Thymus (tissue), 14 donors: ENCODE results near the gene RPAP2. TPM values are rescaled to one million over a fixed set of nuclear protein-coding genes. Genes with fewer than 3 reads are reported as not detected.
"Not testable (repeated sequence)": the region's sequence is repeated elsewhere in the genome, so short reads cannot be mapped to it uniquely, and the experiment has no call there.

Experiments used
- DNase-seq, 9 donors: peaks; one replicate each; pipeline ENCODE4 v3.0.0-alpha.2; 2013; ENCODE audit warnings: low spot score in 9 of 9, low read depth in 6 of 9, missing footprints in 1 of 9
- H3K27ac ChIP-seq, 2 donors: one replicate each; pipeline ENCODE4 v1.5.1; 2013; ENCODE audit warnings: control low read depth in 1 of 2, low read depth in 1 of 2, low read length in 1 of 2, mild to moderate bottlenecking in 1 of 2, moderate library complexity in 1 of 2
- H3K27me3 ChIP-seq, 2 donors: one replicate each; pipeline ENCODE4 v1.5.1; 2013; ENCODE audit warnings: low read length in 1 of 2; ENCODE audit not compliant: control insufficient read depth in 2 of 2, insufficient read depth in 1 of 2
- H3K36me3 ChIP-seq, 2 donors: one replicate each; pipeline ENCODE4 v1.5.1; 2013; ENCODE audit warnings: low read length in 1 of 2, mild to moderate bottlenecking in 1 of 2, moderate library complexity in 1 of 2; ENCODE audit not compliant: control insufficient read depth in 2 of 2, insufficient read depth in 2 of 2
- H3K4me1 ChIP-seq, 2 donors: one replicate each; pipeline ENCODE4 v1.5.1; 2013; ENCODE audit warnings: low read length in 2 of 2; ENCODE audit not compliant: control insufficient read depth in 2 of 2, insufficient read depth in 2 of 2
- H3K4me3 ChIP-seq, 2 donors: one replicate each; pipeline ENCODE4 v1.5.1; 2013; ENCODE audit warnings: low read length in 2 of 2, control low read depth in 1 of 2, mild to moderate bottlenecking in 1 of 2
- H3K9me3 ChIP-seq, 2 donors: one replicate each; pipeline ENCODE4 v1.5.1; 2013; ENCODE audit warnings: low read length in 1 of 2, mild to moderate bottlenecking in 1 of 2; ENCODE audit not compliant: control insufficient read depth in 2 of 2, insufficient read depth in 1 of 2
- WGBS: extraction: QIAGEN DNeasy Blood & Tissue Kit; methylation state at CpG from one replicate; pipeline ENCODE4 v1.1.7; 2013; 5-methylcytosine and 5-hydroxymethylcytosine counted together
- long read RNA-seq, 10 donors: transcript quantifications; one replicate each; lab custom pipeline, GENCODE V29; 2026
- polyA plus RNA-seq: library from polyadenylated mRNA; stranded (reverse); fragments of 200-250 nt; gene quantifications from one replicate; pipeline ENCODE4 v1.2.3, GENCODE V29; 2013
- total RNA-seq: library from RNA; stranded (reverse); fragments of 120-200 nt; gene quantifications from one replicate; pipeline ENCODE4 v1.2.4, GENCODE V29; 2013
- donor health status: healthy.

The RPAP2 gene
- 38.2 TPM for total RNA-seq
- polyA plus RNA-seq, result 12.2 TPM
- long read RNA-seq, donor 1, result 0 reads
- long read RNA-seq, donor 2, full-length matches to known transcripts, result 2 of 2 reads
- long read RNA-seq, donor 2, partial matches to known transcripts, result 0 of 2 reads
- long read RNA-seq, donor 2, other reads (novel, unspliced or antisense), result 0 of 2 reads
- long read RNA-seq, donor 3, full-length matches to known transcripts, result 4 of 9 reads
- long read RNA-seq, donor 3, partial matches to known transcripts, result 5 of 9 reads
- long read RNA-seq, donor 3, other reads (novel, unspliced or antisense), result 0 of 9 reads
- long read RNA-seq, donor 4, result 0 reads
- long read RNA-seq, donor 5, full-length matches to known transcripts, result 5 of 5 reads
- long read RNA-seq, donor 5, partial matches to known transcripts, result 0 of 5 reads
- long read RNA-seq, donor 5, other reads (novel, unspliced or antisense), result 0 of 5 reads
- long read RNA-seq, donor 6, full-length matches to known transcripts, result 1 of 1 reads
- long read RNA-seq, donor 6, partial matches to known transcripts, result 0 of 1 reads
- long read RNA-seq, donor 6, other reads (novel, unspliced or antisense), result 0 of 1 reads
- long read RNA-seq, donor 7, full-length matches to known transcripts, result 6 of 6 reads
- long read RNA-seq, donor 7, partial matches to known transcripts, result 0 of 6 reads
- long read RNA-seq, donor 7, other reads (novel, unspliced or antisense), result 0 of 6 reads
- long read RNA-seq, donor 8, partial matches to known transcripts, result 0 of 1 reads
- long read RNA-seq, donor 8, other reads (novel, unspliced or antisense), result 0 of 1 reads
- long read RNA-seq, donor 9, full-length matches to known transcripts, result 1 of 1 reads
- long read RNA-seq, donor 9, partial matches to known transcripts, result 0 of 1 reads
- long read RNA-seq, donor 9, other reads (novel, unspliced or antisense), result 0 of 1 reads
- long read RNA-seq, donor 10, result 0 reads

- Histone ChIP-seq H3K9me3 (no peaks in the 10 kb centered on the region), H3K4me3 (peak within 1 kb of the TSS; percentile 83 to 89), H3K36me3 (peaks cover 3 to 23% of the 10 kb centered on the region in 2 donors), H3K27me3 (no peaks in the 10 kb centered on the region), H3K27ac (peak within 1 kb of the TSS; percentile 83 to 95), H3K4me1 (peaks cover 5 to 6% of the 10 kb centered on the region in 2 donors)
- under 1% methylated on average over 76 of the region's 76 CpGs for WGBS
- peak in 8 of 9 donors; percentile 57 to 90 (median 78) for DNase-seq
These were observed at the start of gene RPAP2, which contains the start of gene GLMN for GRCh38 chr1:92298573-92299476. TSS of gene RPAP2 (plus strand) at chr1:92299059. CDS start at chr1:92299074, 15 bp downstream. TSS of gene GLMN (minus strand) at chr1:92298987. CDS start at chr1:92297999, 988 bp downstream.

GRCh38 chr1:92254714-92255113 is 44.1 kb upstream of the RPAP2 start:
- peaks cover 12 to 17% of the 10 kb centered on the region in 2 donors for H3K36me3 ChIP-seq
- not testable (repeated sequence) for H3K4me3 ChIP-seq, H3K4me1 ChIP-seq, H3K9me3 ChIP-seq, H3K27me3 ChIP-seq, DNase-seq, H3K27ac ChIP-seq
- WGBS, result 80% methylated on average over 3 of the region's 3 CpGs

GRCh38 chr1:92259350-92259749 is 39.5 kb upstream of the RPAP2 start:
- no peak for DNase-seq
- no peaks in the 10 kb centered on the region for H3K9me3 ChIP-seq
- no peak overlapping the region for H3K4me3 ChIP-seq
- no peaks in the 10 kb centered on the region for H3K4me1 ChIP-seq
- H3K27me3 ChIP-seq, result no peaks in the 10 kb centered on the region
- WGBS, result 95% methylated on average over 1 of the region's 1 CpG
- H3K36me3 ChIP-seq, result peaks cover 9 to 35% of the 10 kb centered on the region in 2 donors
- H3K27ac ChIP-seq, result no peak overlapping the region

GRCh38 chr1:92262516-92262915 is 36.3 kb upstream of the RPAP2 start:
- H3K9me3 ChIP-seq, result no peaks in the 10 kb centered on the region
- H3K4me3 ChIP-seq, result no peak overlapping the region
- H3K27ac ChIP-seq, result no peak overlapping the region
- H3K4me1 ChIP-seq, result no peaks in the 10 kb centered on the region
- WGBS, result 96% methylated on average over 3 of the region's 3 CpGs
- no peak for DNase-seq
- no peaks in the 10 kb centered on the region for H3K27me3 ChIP-seq
- H3K36me3 ChIP-seq, result peaks cover 8 to 42% of the 10 kb centered on the region in 2 donors

- Histone ChIP-seq H3K4me3 (no peak overlapping the region), H3K9me3 (no peaks in the 10 kb centered on the region), H3K4me1 (no peaks in the 10 kb centered on the region), H3K36me3 (peaks cover 15 to 66% of the 10 kb centered on the region in 2 donors), H3K27ac (no peak overlapping the region), H3K27me3 (no peaks in the 10 kb centered on the region)
- WGBS, result 97% methylated on average over 1 of the region's 1 CpG
- DNase-seq, result no peak
These were observed 25.8 kb upstream of the RPAP2 start for GRCh38 chr1:92273039-92273438.

- WGBS, result 90% methylated on average over 1 of the region's 1 CpG
These were observed 23.9 kb upstream of the RPAP2 start for GRCh38 chr1:92274939-92275338.

GRCh38 chr1:92276082-92276481 is 22.8 kb upstream of the RPAP2 start:
- DNase-seq, result no peak
- Histone ChIP-seq H3K4me3 (no peak overlapping the region), H3K4me1 (no peaks in the 10 kb centered on the region), H3K27ac (no peak overlapping the region), H3K36me3 (peaks cover 31 to 52% of the 10 kb centered on the region in 2 donors), H3K9me3 (no peaks in the 10 kb centered on the region), H3K27me3 (no peaks in the 10 kb centered on the region)
- 99% methylated on average over 3 of the region's 3 CpGs for whole genome bisulfite sequencing

More at GRCh38 chr1:92274939-92275338, 23.9 kb upstream of the RPAP2 start:
- Histone ChIP-seq H3K4me1 (no peaks in the 10 kb centered on the region), H3K27me3 (no peaks in the 10 kb centered on the region), H3K27ac (no peak overlapping the region), H3K9me3 (no peaks in the 10 kb centered on the region), H3K36me3 (peaks cover 28 to 59% of the 10 kb centered on the region in 2 donors), H3K4me3 (no peak overlapping the region)
- no peak for DNase-seq

- no peak for DNase-seq
- Histone ChIP-seq H3K36me3 (peaks cover 31 to 42% of the 10 kb centered on the region in 2 donors), H3K4me3 (no peak overlapping the region), H3K27ac (no peak overlapping the region), H3K27me3 (no peaks in the 10 kb centered on the region), H3K4me1 (no peaks in the 10 kb centered on the region), H3K9me3 (no peaks in the 10 kb centered on the region)
- WGBS, result over 99% methylated on average over 4 of the region's 4 CpGs
These were observed 21.6 kb upstream of the RPAP2 start for GRCh38 chr1:92277105-92277723.
